CD4-positive, alpha-beta T cell (primary cell): Measurements from ENCODE around the gene ZC3H12D. TPM values are rescaled to one million over a fixed set of nuclear protein-coding genes. Genes with fewer than 3 reads are reported as not detected.

Experiments
- ATAC-seq: fragments of 200-7000 bp; cut with Tn5 transposase; one replicate; pipeline ENCODE4 v1.10.0; 2022; ENCODE audit warnings: mild to moderate bottlenecking; ENCODE audit not compliant: poor library complexity
- CTCF ChIA-PET: fragments of 350-600 bp; sonication (Branson Sonifier 250); formaldehyde crosslinking; loops from one replicate; lab custom pipeline; 2021; ENCODE audit warnings: antibody characterized with exemption, inconsistent platforms; lab: Charles Lee
- POLR2A ChIA-PET: fragments of 350-600 bp; sonication (Branson Sonifier 250); formaldehyde crosslinking; loops from one replicate; lab custom pipeline; 2021; ENCODE audit warnings: antibody characterized with exemption, inconsistent platforms; lab: Charles Lee
- DNase-seq, 14 experiments: peaks; one replicate each; pipeline ENCODE4 v3.0.0-alpha.2; 2013 to 2020; ENCODE audit warnings: mixed read lengths in 2 of 14
- H3K27ac ChIP-seq, 2 donors: one replicate each; pipeline versions ENCODE4 v1.5.1 to v1.7.0; 2013; ENCODE audit warnings: low read length in 2 of 2, low read depth in 1 of 2, mild to moderate bottlenecking in 1 of 2
- H3K27me3 ChIP-seq, 2 experiments: 1 replicate in 1 of 2; 2 replicates in 1 of 2; pipeline versions ENCODE4 v1.6.1 to v1.7.0; 2013; ENCODE audit warnings: low read length in 2 of 2, control low read depth in 1 of 2, mild to moderate bottlenecking in 1 of 2, moderate library complexity in 1 of 2; ENCODE audit not compliant: insufficient read depth in 2 of 2, control insufficient read depth in 1 of 2
- H3K36me3 ChIP-seq: one replicate; pipeline ENCODE4 v1.6.1; 2013; ENCODE audit warnings: low read length, control low read depth; ENCODE audit not compliant: insufficient read depth
- H3K4me1 ChIP-seq: one replicate; pipeline ENCODE4 v1.6.1; 2013; ENCODE audit warnings: low read length, control low read depth; ENCODE audit not compliant: insufficient read depth
- H3K4me3 ChIP-seq: one replicate; pipeline ENCODE4 v1.5.1; 2013; ENCODE audit warnings: mild to moderate bottlenecking, low read length, moderate library complexity
- H3K9me3 ChIP-seq, 2 experiments: 1 replicate in 1 of 2; 2 replicates in 1 of 2; pipeline versions ENCODE4 v1.6.1 to v1.7.0; 2013; ENCODE audit warnings: low read length in 2 of 2, mild to moderate bottlenecking in 2 of 2, control low read depth in 1 of 2, moderate library complexity in 1 of 2; ENCODE audit not compliant: control insufficient read depth in 1 of 2, insufficient read depth in 1 of 2
- H3K27ac Mint-ChIP-seq: one replicate; pipeline ENCODE4 v1.8.0; 2020; ENCODE audit warnings: mixed read lengths
- H3K27me3 Mint-ChIP-seq: one replicate; pipeline ENCODE4 v1.8.0; 2021; ENCODE audit warnings: mixed read lengths
- H3K36me3 Mint-ChIP-seq: one replicate; pipeline ENCODE4 v1.8.0; 2021; ENCODE audit warnings: low read depth, mixed read lengths
- H3K4me1 Mint-ChIP-seq: one replicate; pipeline ENCODE4 v1.8.0; 2021; ENCODE audit warnings: low read depth, mixed read lengths
- H3K4me3 Mint-ChIP-seq: one replicate; pipeline ENCODE4 v1.8.0; 2020; ENCODE audit warnings: mild to moderate bottlenecking, mixed read lengths
- H3K9me3 Mint-ChIP-seq: one replicate; pipeline ENCODE4 v1.8.0; 2020; ENCODE audit warnings: mixed read lengths
- CTCF ChIP-seq: fragments of 200-600 bp; IDR thresholded peaks from one replicate; pipeline ENCODE4 v1.8.0; 2022; ENCODE audit warnings: antibody characterized with exemption, mild to moderate bottlenecking
- intact Hi-C, 2 experiments: fragments of 100-400 bp; cut with DNase I in 1 of 2; cut with micrococcal nuclease in 1 of 2; formaldehyde crosslinking; loops; one replicate each; pipeline versions ENCODE4 v1.15.1 to v1.9.0; 2023 to 2025; cut with DNase I, micrococcal nuclease
- total RNA-seq, 174 experiments: library from RNA in 2 of 174; stranded (reverse) in 2 of 174; gene quantifications; one replicate each; pipeline ENCODE4 v1.2.3 and lab custom pipeline; 2021 to 2026

ZC3H12D gene
- total RNA-seq, 2 experiments from 2014 or later: 70.2 to 71.0 TPM

GRCh38 chr6:149471801-149472200 lies 13.0 kb downstream of the ZC3H12D start:
- H3K4me1 Mint-ChIP-seq: peaks cover 53% of the 10 kb centered on the region
- Histone ChIP-seq H3K27ac (no peak overlapping the region), H3K27me3 (no peaks in the 10 kb centered on the region), H3K9me3 (no peaks in the 10 kb centered on the region), H3K4me1 (peaks cover 98% of the 10 kb centered on the region), H3K4me3 (no peak overlapping the region), H3K36me3 (peaks cover 51% of the 10 kb centered on the region)
- no peak for TF ChIP-seq CTCF
- no peaks in the 10 kb centered on the region for H3K27me3 Mint-ChIP-seq
- ChIA-PET POLR2A (interaction anchor here (1.1 kb wide), 1 partner anchor 24 kb away, joined by 3 read pairs; no protein-coding TSS in a partner anchor), CTCF (interaction anchor here (2.4 to 2.6 kb wide), 2 partner anchors 13 to 45 kb away, joined by 9 to 12 read pairs; partner anchors contain the start of gene ZC3H12D)
- peak overlapping the region; percentile 38 for H3K4me3 Mint-ChIP-seq
- H3K27ac Mint-ChIP-seq: peak overlapping the region; percentile 82
- H3K9me3 Mint-ChIP-seq: no peaks in the 10 kb centered on the region
- H3K36me3 Mint-ChIP-seq: peaks cover 49% of the 10 kb centered on the region
- intact Hi-C loops: no loop called here
- ATAC-seq (peak; percentile 45), DNase-seq (peak in 2 of 14 experiments; percentile 58 to 69)

- POLR2A ChIA-PET: interaction anchor here (1.1 kb wide), 1 partner anchor 25 kb away, joined by 3 read pairs; no protein-coding TSS in a partner anchor
- Mint-ChIP-seq H3K9me3 (no peaks in the 10 kb centered on the region), H3K27ac (no peak overlapping the region), H3K4me3 (no peak overlapping the region), H3K4me1 (peaks cover 51% of the 10 kb centered on the region), H3K36me3 (peaks cover 47% of the 10 kb centered on the region), H3K27me3 (no peaks in the 10 kb centered on the region)
- no peak overlapping the region for H3K27ac ChIP-seq
- peaks cover 54% of the 10 kb centered on the region for H3K36me3 ChIP-seq
- no peak overlapping the region for H3K4me3 ChIP-seq
- intact Hi-C loops: no loop called here
- DNase-seq (no peak), ATAC-seq (no peak)
- CTCF ChIA-PET: interaction anchor here (2.6 kb wide), 1 partner anchor 14 kb away, joined by 12 read pairs; the partner anchor contains the start of gene ZC3H12D
- H3K9me3 ChIP-seq: no peaks in the 10 kb centered on the region
- TF ChIP-seq CTCF: no peak
- H3K27me3 ChIP-seq: no peaks in the 10 kb centered on the region
- peaks cover 95% of the 10 kb centered on the region for H3K4me1 ChIP-seq
Observed at GRCh38 chr6:149470948-149471347, 13.9 kb downstream of the ZC3H12D start.

- H3K27ac ChIP-seq: no peak overlapping the region
- H3K27me3 Mint-ChIP-seq: no peaks in the 10 kb centered on the region
- TF ChIP-seq CTCF: no peak
Observed at GRCh38 chr6:149468179-149468578, 16.6 kb downstream of the ZC3H12D start.

More at GRCh38 chr6:149468179-149468578, 16.6 kb downstream of the ZC3H12D start:
- DNase-seq (no peak), ATAC-seq (no peak)
- intact Hi-C loops: loop anchor here in 1 of 2 experiments (10.0 kb wide), 1 partner anchor 47 kb away; no protein-coding TSS in a partner anchor
- H3K36me3 Mint-ChIP-seq: peaks cover 56% of the 10 kb centered on the region
- Histone ChIP-seq H3K27me3 (no peaks in the 10 kb centered on the region), H3K4me3 (no peak overlapping the region), H3K4me1 (peaks cover 82% of the 10 kb centered on the region), H3K9me3 (no peaks in the 10 kb centered on the region), H3K36me3 (peaks cover 59% of the 10 kb centered on the region)
- peaks cover 56% of the 10 kb centered on the region for H3K4me1 Mint-ChIP-seq
- ChIA-PET POLR2A (interaction anchor here (0.6 kb wide), 1 partner anchor 30 kb away, joined by 6 read pairs; no protein-coding TSS in a partner anchor), CTCF (no interaction called here)
- peak overlapping the region; percentile 44 for H3K4me3 Mint-ChIP-seq
- peak overlapping the region; percentile 55 for H3K27ac Mint-ChIP-seq
- no peaks in the 10 kb centered on the region for H3K9me3 Mint-ChIP-seq
